ENCODE results near the gene NCR2.

DNA sequence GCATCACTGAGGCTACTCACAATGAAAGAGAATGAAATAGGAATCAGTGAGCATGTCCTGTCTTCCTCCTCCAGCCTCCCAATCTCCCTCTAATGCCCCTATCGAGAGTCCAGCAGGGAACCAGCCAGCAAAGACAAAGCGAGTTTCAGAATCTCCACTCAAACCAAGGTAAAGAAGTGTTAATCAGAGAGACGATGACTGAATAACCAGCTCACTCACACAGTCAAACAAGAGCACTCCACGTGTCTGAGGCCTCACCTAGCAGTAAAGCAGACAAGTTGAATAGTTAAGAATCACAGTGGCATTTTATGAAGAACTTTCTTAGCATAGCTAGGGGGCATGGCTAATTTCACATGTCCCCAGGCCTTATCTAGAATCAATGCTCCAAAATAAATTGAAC lies 45.6 kb upstream of the NCR2 start:
- TF ChIP-seq, protein P1, sequence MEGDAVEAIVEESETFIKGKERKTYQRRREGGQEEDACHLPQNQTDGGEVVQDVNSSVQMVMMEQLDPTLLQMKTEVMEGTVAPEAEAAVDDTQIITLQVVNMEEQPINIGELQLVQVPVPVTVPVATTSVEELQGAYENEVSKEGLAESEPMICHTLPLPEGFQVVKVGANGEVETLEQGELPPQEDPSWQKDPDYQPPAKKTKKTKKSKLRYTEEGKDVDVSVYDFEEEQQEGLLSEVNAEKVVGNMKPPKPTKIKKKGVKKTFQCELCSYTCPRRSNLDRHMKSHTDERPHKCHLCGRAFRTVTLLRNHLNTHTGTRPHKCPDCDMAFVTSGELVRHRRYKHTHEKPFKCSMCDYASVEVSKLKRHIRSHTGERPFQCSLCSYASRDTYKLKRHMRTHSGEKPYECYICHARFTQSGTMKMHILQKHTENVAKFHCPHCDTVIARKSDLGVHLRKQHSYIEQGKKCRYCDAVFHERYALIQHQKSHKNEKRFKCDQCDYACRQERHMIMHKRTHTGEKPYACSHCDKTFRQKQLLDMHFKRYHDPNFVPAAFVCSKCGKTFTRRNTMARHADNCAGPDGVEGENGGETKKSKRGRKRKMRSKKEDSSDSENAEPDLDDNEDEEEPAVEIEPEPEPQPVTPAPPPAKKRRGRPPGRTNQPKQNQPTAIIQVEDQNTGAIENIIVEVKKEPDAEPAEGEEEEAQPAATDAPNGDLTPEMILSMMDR (IDR thresholded peaks at IDR 0.05 in 2 of 3, conservative IDR thresholded peaks at IDR 0.05 in 1 of 3; ENCODE audit: borderline replicate concordance in 1 of 3, insufficient read depth in 1 of 3, low read depth in 2 of 3, low read length in 2 of 3), result no peak
- TF ChIP-seq, protein P2, sequence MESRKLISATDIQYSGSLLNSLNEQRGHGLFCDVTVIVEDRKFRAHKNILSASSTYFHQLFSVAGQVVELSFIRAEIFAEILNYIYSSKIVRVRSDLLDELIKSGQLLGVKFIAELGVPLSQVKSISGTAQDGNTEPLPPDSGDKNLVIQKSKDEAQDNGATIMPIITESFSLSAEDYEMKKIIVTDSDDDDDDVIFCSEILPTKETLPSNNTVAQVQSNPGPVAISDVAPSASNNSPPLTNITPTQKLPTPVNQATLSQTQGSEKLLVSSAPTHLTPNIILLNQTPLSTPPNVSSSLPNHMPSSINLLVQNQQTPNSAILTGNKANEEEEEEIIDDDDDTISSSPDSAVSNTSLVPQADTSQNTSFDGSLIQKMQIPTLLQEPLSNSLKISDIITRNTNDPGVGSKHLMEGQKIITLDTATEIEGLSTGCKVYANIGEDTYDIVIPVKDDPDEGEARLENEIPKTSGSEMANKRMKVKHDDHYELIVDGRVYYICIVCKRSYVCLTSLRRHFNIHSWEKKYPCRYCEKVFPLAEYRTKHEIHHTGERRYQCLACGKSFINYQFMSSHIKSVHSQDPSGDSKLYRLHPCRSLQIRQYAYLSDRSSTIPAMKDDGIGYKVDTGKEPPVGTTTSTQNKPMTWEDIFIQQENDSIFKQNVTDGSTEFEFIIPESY (IDR thresholded peaks at IDR 0.05; ENCODE audit: extremely low read depth, insufficient replicate concordance, low read length), result no peak
- TF ChIP-seq YY1 (IDR thresholded peaks at IDR 0.05; ENCODE audit: extremely low read depth, insufficient replicate concordance, low read depth, low read length) (no peak), POLR2AphosphoS5 (IDR thresholded peaks at IDR 0.05; ENCODE audit: low read depth, low read length) (no peak), RAD21 (IDR thresholded peaks at IDR 0.05; ENCODE audit: low read depth) (no peak), EZH2 (IDR thresholded peaks at IDR 0.05) (no peak), EGR1 (IDR thresholded peaks at IDR 0.05; ENCODE audit: low read depth) (no peak)
